GOT3 (cell line): ENCODE measurements around the gene TMEM44.

Experiments
- DNase-seq: peaks from one replicate; lab custom pipeline; 2025; ENCODE audit warnings: mixed read lengths; lab: John Stamatoyannopoulos, UW

TMEM44 gene, protein sequence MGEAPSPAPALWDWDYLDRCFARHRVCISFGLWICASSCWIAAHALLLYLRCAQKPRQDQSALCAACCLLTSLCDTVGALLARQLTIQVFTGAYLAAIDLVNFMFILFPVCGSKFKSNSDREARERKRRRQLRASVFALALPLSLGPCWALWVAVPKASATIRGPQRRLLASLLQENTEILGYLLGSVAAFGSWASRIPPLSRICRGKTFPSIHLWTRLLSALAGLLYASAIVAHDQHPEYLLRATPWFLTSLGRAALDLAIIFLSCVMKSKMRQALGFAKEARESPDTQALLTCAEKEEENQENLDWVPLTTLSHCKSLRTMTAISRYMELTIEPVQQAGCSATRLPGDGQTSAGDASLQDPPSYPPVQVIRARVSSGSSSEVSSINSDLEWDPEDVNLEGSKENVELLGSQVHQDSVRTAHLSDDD

DNA sequence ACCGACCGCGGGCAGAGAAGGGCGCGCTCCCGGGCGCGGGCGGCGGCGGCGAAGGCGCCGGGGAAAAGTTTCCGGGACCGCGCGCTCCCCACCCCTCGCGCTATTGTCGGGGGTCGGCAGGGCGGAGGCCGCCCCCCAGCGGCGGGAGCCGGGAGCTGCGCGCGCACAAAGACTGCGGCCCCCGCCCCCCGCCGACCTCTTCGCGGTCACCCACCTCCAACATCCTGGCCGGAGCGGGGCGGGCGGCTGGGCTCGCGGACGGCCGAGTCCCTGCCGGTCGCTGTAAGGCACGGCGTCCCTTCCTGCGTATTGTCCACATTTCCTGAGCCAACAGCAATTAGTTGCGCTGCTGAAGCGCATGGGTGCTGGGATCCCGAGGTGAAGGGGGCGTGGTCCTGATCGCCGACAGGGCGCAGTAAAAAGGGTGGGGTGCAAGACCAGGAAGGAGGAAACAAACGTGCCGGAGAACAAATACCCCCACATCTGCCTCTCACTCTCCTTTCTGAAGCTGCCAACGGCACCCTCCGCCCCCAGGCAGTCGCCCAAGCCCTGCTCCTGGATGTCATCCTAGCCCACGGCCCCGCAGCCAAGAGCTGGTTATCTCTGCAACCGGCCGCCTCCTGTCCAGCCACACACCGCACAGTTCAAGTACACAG lies at the start of gene TMEM44:
Gene TMEM44, minus strand, starts transcription at position 71 of the 656 bp plus-strand sequence. CDS start 204 bp downstream, outside the sequence.
- DNase-seq, result peak; percentile 59

DNA sequence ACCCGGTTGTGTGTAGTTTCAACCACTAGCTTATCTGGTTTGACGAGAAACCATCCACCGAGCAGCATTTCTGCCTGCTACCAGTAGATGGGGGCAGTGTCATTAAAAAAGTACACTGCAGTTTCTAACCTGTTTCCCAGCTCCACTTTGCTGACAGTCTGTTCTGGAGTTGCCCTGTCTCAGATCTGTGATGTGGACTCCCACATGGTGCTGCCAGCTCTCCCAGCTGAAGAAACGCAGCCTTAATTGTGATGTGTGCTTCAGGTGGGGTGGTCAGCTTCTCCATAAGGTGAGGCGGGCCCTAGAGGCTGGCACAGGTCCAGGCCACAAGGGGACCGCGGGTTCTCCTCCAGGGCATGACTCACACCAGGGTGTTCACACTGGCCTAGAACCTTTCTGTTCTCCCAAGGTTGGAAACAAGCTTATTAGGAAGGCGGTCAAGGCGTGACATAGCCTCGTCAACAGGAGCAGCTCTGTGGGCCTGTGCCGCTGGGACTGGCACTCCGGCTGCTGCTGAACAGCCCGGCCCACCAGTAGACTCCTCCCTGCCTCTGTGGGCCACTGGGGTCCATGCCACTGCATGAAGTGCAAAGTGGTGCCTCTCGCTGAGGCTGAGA lies 49.6 kb upstream of the TMEM44 start:
- DNase-seq, result peak; percentile 50

DNA sequence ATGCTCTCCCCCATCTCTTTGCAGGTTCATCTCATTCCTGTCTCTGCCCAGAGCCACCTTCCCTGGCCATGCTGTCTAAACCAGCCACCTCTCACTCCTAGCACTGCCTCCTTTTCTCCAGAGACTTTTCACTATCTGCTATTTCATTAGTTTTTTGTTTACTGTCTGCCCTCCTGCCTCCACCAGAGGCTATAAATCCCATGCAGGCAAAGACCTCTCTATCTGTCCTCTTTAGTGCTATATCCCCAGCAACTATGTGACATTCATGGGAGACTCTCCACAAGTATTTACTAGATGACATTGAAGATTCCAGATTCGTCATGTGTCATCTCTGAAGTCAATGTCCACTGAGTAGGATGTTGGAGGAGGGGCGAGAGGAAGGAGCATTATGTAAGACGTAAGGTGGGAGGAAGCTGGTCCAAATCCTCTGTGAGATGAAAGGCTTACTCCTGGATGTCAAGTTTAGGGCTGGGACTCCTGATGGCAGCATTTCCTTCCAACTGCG lies 49.0 kb upstream of the TMEM44 start:
- DNase-seq, result no peak

DNA sequence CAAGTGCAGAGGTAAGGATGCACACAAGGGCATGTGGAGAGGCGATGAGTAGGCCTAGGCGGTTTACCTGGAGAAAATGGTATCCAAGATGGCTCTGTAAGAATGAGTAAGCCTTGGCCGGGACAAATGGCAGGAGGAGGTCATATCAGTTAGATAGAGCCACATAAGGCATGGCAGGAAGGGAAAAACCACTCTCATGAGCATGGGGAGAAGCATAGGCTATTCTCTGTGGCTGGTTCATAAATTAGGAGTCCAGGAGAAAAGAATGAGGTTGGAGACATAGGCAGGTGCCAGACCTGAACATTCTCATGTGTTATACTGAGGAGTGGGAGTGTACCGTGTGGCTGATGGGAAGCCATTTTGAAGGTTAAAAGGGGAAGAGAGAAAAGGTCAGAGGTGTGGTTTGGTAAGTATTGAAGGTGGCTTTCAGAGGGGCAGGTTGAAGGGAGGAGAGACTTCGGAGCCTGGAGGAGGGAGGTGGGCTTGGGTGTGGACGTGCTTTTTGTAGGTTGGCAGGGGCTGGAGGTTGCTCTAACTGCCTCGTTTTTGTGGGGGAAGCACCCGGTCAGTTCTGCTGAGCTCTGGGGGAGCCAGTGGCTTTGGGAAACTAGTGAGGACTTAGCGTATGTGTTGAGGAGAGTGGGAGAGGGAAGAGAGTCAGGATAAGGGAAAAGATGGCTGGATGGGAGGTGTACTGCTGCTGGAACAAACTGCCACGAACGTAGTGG lies 47.8 kb upstream of the TMEM44 start:
- no peak for DNase-seq

DNA sequence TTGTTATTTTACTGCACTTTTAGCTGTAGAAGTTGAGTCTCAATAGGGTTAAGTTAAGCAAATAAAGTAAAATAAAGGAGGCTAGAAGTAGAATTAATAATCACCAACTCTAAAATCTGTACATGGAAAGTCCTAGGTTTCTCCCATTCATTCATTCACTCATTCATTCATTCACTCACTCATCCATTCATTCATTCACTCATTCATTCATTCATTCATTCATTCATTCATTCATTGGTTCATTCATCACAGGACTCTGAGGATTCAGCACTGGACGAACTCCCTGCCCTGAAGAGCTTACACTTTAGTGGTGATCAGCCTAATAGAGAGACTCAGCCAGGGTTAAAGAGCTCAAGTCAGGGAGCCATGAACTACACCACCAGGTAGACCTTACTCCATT lies 43.3 kb upstream of the TMEM44 start:
- no peak for DNase-seq

DNA sequence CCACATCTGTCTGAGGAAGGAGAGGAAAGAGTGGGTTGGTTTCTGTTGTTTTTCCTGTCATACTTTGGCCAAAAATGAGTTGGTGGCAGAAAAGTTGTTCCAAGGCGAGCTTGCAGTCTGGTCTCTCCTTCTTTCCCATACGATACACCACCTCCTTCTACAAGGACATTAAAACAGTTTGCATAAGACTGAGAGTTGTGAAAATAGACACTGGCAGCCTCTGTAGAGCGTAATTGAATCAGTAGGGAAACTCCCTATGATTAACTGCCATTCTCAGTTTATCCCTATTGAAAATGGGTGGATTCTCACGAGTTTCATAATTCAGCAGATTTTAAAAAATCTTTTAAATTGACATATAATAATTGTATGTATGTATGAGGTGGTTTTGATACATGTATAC lies 42.5 kb upstream of the TMEM44 start:
- no peak for DNase-seq

DNA sequence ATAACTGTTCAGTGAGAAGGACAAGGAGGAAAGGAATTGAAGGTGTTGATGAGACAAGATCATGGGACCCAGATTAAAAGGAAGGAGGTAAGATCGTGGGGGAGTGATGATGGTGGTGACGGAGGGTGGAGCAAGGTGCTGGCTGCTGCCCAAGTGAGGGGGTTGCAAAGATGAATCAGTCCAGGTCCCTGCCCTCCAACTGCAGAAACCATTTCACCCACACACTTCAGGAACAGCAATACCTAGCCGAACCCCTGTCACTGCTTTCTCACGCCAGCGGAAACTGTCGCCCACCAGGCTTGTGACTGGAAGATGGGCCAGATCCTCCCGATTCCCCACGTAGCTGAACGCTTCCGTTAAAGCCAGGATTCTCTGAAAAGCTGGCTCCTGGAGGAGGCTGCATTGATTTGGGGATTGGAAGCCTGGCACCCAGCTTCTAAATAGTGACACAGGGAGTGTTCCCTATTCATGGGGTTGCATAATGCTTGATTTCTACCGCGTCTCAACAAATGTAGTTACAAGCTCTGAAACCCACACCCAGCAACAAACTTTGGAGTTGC lies 41.9 kb upstream of the TMEM44 start:
- DNase-seq, result no peak

DNA sequence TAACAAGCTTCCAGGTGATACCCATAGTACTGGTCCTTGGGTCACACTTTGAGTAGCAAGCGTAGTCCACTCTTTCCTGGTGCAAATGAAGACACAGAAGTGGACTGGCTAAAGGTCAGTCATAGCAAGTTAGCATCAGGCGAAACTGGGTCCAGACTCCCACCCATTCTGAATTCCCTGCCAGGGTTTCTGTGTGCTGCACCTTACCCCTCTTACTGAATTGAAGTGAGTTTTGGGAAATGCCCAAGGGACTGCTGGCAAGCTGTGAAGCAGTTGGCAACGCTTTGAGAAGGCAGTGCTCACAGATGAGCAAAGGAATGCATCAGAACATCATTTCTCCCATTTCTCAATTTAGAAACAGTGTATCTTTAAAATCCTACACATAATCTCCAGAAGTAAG lies 40.5 kb upstream of the TMEM44 start:
- no peak for DNase-seq

DNA sequence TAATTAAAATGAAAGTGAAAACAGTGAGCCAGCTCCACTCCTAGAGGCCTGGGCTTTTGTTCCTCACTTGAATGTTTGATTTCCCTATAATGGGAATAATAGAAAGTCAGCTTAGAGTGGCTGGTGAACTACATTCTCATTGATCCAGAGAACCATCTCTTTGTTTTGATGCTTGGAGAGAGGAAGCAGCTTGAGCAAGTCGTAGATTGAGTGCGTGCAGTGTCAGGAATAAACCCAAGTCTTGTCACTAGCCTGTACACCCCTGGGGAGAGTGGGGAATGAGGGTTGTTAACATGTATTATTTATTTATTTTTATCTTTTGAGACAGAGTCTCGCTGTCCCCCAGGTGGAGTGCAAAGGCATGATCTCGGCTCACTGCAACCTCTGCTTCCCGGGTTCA lies 39.7 kb upstream of the TMEM44 start:
- no peak for DNase-seq

DNA sequence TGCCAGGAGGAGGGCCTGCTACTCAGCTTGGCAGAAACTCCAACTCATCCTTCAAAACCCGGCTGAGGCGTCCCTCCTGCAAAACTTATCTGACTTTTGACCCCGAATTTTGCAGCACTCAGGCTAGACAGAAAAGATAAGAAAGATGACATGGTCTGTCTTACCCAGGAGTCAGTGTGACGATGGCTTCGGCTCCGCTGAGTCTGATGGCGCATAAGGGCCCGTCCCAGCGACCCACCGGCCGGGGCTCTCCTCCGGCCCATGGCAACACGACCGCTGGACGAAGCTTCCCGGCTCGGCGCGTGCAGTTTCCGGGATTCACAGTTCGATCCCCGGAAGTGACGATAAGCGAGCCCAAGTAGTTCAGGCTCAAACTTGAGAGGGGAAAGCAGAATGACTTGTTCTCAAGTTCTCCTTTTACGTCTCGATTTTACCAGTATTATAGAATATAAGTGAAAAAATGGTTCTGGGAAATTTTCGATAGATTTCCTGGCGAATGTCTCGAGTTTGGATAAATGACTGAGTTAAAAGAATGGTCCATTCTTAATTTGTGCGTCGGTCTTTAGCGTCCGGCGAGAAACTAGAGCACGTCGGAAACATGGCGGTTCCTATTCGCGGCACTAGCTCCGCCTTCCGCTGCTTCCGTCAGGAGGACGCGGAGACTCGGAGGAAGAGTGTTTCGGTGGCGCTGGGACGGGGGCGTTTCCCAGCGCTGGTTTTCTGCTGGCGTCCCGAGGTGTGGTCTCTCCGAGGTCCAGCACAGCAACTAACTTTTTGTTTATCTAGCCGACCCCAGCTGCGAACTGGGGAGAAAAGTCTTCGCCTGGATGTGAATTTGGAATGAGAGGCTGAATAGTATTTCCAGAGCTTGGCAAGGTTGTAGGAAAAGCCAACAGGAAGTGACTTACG lies 38.9 kb upstream of the TMEM44 start, which contains the start of gene LSG1:
Gene LSG1, minus strand, starts transcription at position 292 of the 909 bp plus-strand sequence. Its CDS starts 29 bp downstream, at position 263.
- peak; percentile 79 for DNase-seq

DNA sequence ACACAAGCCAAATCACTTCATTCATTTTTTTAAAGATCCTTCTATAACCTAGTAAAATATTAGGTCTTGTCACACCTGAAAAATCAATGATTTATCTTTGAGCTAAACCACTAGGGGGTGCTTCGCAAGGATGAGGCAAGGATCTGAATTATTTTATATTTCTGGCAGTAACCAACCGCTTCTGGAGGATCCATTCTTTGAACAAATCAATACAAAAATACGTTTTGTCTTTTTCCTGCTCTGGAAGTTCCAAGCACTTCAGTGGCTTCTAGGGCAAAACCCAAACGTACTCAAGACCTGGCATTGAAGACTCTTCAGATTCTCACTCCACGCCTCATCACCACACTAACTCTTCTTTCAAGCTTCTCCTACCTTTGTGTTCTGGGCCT lies 38.3 kb upstream of the TMEM44 start:
- no peak for DNase-seq

DNA sequence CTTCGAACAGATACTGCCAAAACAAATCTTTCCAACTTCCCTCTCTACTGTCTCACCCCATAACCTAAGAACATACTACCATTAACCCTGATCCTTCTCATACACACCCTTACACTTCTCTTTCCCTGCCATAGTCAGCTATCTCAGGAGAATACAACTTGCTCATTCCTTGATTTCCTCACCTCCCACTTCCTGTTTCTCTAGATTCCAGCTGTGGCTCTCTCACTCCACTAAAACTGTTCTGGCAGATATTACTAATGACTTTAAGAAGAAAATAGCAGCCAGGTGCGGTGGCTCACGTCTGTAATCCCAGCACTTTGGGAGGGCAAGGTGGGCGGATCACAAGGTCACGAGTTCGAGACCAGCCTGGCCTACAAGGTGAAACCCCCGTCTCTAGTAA lies 34.1 kb upstream of the TMEM44 start:
- DNase-seq, result no peak

DNA sequence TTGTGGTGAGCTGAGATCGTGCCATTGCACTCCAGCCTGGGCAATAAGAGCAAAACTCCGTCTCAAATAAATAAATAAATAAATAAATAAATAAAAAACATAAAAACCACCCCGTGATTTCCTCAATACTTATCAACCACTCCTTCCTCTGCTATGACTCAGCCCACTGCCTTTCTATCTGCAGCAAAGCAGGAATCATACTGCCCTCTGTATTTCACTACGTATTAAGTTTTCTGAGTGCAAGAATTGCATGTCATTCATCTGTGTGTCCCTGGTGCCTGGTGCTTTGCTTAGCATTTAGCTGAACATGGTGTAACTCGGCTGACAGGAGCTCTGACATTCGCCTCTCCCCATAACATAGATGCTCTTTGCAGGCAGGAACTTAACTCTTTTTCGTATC lies 31.6 kb upstream of the TMEM44 start:
- DNase-seq, result no peak

DNA sequence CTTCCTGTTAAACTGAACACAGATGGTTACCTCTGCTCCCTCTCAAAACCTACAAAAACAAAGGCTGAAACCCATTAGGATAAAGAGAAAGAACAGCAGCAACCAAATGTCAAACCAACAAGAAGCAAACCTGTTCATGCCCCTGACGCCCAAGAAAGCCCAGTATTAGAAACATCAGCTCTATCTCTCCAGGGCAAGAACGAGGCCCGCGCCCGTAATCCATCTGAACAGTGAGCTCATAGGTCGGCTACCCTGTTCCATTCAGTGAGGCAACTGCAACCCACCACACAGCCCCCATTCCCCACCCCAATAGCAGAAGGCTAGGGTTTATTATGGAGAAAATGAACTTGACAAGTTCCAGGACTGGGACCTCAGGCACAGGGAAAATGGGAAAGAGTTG lies 28.7 kb upstream of the TMEM44 start:
- no peak for DNase-seq

DNA sequence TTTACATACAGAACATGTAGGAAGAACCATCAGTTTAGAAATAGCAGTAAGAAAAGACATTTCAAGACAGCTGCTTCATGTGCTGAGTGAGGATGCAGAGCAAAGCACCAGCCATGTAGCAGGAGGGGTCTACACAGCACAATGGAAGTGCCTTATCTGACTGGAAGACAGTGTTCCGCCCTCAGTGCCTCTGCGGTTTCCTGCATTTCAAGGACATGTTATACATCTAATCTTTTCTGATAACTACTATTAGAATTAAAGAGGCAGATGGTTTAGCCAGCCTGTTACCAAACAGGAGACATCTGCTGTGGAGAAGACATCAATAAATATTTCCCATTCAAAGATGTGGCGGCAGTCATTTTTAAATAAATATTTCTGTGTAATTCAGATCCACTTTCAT lies 28.2 kb upstream of the TMEM44 start:
- no peak for DNase-seq

DNA sequence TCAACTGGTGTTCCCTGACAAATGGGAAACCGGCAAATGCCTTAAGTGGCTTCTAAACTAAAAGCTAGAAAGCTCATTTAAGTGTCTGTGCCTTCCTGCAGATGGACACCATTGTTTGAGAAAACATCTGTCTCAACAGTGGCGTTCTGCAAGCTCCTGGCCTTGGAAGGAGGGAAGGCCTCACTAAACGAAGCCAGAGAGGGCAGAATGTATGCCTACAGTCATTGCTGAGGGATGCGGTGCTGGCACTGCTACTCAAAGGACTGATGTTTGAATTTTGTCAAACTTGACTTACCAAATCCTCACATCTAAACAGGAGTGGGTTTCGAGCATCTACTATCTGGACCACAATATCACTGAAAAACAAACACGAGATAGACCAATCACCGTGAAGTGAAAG lies 26.6 kb upstream of the TMEM44 start:
- no peak for DNase-seq

DNA sequence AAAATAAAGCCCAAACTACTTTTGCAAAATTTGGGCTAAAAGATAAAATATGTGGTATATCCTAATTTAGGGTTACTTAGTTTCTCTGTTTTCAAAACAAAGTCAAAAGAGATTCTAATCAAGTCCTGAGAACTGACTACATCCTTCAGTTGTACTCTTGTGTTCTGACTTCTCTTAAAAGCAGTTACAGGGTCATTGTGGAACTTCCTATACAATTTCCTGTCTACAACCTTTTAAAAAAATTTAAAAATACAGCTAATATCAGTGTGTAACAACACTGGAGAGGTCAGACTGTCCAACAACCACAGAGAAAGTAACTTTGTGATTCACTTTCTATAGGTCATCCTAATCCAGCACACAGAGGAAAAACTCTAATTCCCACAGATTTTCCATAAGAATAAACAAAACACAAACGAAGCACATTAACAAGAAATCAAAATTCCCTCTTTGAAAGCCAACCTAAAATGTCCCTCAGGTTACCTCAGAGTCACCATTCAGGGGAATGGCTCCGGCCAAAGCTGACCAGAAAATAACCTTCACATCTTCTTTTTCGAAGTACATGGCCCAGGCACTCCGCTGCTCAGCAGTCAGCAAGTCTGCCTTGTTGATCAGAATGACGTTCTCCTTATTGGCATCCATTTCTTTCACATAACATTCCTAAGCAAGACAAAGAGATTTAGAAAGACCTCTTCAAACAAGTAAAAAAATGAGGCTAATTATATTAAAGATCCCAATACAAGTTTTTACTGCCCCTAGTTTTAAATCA lies 25.4 kb upstream of the TMEM44 start:
- DNase-seq, result no peak

DNA sequence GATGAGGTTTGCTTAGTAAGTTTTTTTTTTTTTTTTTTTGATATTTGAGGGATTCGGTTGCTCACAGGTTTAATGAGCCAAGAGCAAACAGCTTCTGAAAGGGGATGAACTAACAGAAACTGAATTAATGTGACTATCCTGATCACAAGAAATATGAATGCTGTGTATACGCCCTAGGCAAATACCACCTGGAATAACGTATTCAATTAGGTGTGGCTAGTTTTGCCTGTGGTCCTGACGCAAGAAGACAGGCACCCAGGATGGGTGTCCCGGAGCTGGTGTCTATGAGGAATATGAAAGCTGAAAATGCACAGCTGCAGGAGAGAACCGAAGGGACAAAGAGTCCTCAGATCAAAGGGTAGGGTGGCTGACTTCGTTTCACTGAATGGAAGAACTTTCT lies 24.2 kb upstream of the TMEM44 start:
- DNase-seq, result no peak

DNA sequence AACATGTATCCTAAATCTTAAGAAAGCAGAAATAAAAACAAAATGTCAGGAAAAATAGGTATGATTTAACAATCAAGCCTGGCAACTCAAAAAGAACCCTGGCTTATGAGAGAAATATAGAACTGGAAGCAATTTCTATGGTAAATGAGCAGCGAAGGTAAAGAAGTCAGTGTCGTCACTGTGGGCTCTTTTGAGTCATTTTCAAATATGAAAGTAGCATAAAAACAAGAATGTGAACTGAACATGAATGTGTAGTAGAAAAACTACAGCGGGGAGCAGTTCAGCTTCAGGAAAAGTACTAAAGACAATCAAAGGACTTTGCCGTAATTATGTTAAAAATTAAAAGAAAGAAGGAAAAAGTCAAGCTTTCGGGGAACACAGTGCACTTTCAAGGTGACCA lies 21.2 kb upstream of the TMEM44 start:
- DNase-seq, result no peak

DNA sequence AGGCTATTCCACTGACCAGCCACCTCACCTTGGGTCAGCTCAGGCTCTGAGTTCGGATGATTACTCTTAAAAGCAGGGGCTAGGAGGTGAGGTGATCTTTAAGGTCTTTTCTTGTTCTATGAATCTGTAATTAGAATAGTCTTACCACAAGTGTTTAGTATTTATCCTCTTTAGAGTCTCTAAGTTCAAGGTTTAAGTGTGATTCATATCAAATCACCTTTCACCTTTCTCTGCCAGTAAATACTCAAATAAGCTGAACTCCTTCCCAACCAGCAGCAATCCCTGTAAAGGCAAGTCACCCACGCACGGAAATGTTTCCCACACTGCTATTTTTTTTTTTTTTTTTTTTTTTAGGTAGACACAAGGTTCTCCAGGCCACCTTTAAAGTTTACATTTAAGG lies 14.5 kb upstream of the TMEM44 start:
- DNase-seq, result no peak
